ENCODE measurements around the gene SMG6.

Gene SMG6

DNA sequence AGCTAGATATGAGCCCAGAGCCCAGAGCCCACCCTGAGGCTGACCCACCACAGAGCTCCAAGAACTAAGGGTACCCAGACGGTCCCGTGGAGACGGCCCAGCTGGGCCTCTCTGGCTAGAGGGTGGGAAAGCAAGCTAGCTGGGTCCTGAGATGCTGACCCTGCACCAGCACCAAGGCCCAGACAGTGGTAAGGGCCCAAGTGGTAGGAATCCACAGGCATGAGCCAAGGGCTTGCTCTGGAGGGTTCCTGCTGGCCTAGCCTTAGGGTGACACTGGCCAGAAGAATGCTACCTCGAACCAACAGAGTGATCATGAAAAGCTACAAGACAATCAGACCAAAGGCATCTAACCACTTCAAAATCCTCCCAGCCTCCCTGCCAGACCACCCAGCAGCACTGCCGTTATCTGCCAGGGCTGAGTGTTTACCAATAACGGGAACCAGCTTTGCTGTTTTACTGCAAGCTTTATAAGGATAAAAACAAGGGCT lies 235.5 kb downstream of the SMG6 start:
- no peak for DNase-seq (ENCODE audit: low spot score)
- TF ChIP-seq, protein P1, sequence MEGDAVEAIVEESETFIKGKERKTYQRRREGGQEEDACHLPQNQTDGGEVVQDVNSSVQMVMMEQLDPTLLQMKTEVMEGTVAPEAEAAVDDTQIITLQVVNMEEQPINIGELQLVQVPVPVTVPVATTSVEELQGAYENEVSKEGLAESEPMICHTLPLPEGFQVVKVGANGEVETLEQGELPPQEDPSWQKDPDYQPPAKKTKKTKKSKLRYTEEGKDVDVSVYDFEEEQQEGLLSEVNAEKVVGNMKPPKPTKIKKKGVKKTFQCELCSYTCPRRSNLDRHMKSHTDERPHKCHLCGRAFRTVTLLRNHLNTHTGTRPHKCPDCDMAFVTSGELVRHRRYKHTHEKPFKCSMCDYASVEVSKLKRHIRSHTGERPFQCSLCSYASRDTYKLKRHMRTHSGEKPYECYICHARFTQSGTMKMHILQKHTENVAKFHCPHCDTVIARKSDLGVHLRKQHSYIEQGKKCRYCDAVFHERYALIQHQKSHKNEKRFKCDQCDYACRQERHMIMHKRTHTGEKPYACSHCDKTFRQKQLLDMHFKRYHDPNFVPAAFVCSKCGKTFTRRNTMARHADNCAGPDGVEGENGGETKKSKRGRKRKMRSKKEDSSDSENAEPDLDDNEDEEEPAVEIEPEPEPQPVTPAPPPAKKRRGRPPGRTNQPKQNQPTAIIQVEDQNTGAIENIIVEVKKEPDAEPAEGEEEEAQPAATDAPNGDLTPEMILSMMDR (IDR thresholded peaks at IDR 0.05; ENCODE audit: borderline replicate concordance, control extremely low read depth, extremely low read depth, insufficient read depth, missing control alignments) = no peak
- in situ Hi-C loops (cut with MboI; ENCODE audit: low sequenced_read_pairs, unreplicated experiment) = no loop called here

DNA sequence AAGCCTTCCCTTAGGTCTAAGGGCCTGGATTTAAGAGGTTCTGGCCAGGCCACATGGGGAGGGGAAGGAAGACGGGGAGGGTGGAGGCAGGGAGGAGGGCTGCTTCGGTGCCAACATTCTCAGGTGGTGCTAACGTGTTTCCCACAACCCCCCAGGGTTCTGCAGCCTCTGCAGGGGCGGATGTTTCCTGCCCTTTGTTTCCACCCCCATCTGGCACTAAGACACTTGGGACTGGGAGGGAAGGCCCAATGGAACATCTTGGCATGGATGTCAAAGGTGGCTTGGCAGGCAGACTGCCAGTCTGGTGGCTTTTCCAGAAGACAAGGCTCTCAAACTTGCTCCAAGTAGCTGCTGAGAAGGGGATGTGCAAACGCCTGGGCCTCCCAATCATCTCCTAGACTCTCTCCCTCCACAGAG lies 236.0 kb downstream of the SMG6 start:
- no peak for DNase-seq (ENCODE audit: low spot score)
- in situ Hi-C loops (cut with MboI; ENCODE audit: low sequenced_read_pairs, unreplicated experiment) = no loop called here
- TF ChIP-seq, protein P1 (IDR thresholded peaks at IDR 0.05; ENCODE audit: borderline replicate concordance, control extremely low read depth, extremely low read depth, insufficient read depth, missing control alignments) = no peak

- in situ Hi-C loops (cut with MboI; ENCODE audit: low sequenced_read_pairs, unreplicated experiment) = no loop called here
- TF ChIP-seq, protein P1 (IDR thresholded peaks at IDR 0.05; ENCODE audit: borderline replicate concordance, control extremely low read depth, extremely low read depth, insufficient read depth, missing control alignments) = no peak
- DNase-seq (ENCODE audit: low spot score) = no peak
Observed at GRCh38 chr17:2067048-2067561, 236.5 kb downstream of the SMG6 start.

DNA sequence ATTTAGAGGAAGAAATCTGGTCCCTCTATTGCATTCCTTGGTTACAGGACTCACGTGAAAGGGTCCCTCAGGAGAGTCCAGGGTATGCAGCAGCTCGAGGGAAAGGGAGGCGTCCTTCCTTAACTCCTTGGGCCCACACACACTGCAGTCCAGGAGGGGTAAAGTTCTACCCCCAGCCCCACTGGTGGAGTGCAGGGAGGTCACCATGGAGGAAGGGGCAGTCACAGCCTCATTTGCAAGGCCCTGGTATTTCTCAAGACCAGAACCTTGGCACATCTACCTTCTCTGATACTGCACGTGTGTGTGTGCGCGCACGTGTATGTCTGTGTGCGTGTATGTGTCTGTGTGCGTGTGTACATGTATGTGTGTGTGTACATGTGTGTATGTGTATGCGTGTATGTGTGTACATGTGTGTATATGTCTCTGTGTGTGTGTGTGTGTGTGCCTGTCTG lies 237.6 kb downstream of the SMG6 start:
- TF ChIP-seq, protein P1 (IDR thresholded peaks at IDR 0.05; ENCODE audit: borderline replicate concordance, control extremely low read depth, extremely low read depth, insufficient read depth, missing control alignments) = no peak
- no peak for DNase-seq (ENCODE audit: low spot score)
- in situ Hi-C loops (cut with MboI; ENCODE audit: low sequenced_read_pairs, unreplicated experiment) = no loop called here

- peak; percentile 83 for DNase-seq (ENCODE audit: low spot score)
- in situ Hi-C loops (cut with MboI; ENCODE audit: low sequenced_read_pairs, unreplicated experiment) = no loop called here
- TF ChIP-seq, protein P1 (IDR thresholded peaks at IDR 0.05; ENCODE audit: borderline replicate concordance, control extremely low read depth, extremely low read depth, insufficient read depth, missing control alignments) = peak; percentile 67
Observed at GRCh38 chr17:2064980-2065785, 238.4 kb downstream of the SMG6 start.

GRCh38 chr17:2064520-2064971 lies 239.0 kb downstream of the SMG6 start:
- TF ChIP-seq, protein P1 (IDR thresholded peaks at IDR 0.05; ENCODE audit: borderline replicate concordance, control extremely low read depth, extremely low read depth, insufficient read depth, missing control alignments) = no peak
- in situ Hi-C loops (cut with MboI; ENCODE audit: low sequenced_read_pairs, unreplicated experiment) = no loop called here
- peak; percentile 50 for DNase-seq (ENCODE audit: low spot score)

All from GM13976 (cell line).